HEK293 (cell line): ENCODE data around the gene METTL26.

ENCODE experiments used
- BCL11A ChIP-seq: fragments of 450-650 bp; formaldehyde crosslinking; IDR thresholded peaks from 2 replicates; pipeline ENCODE4 v1.5.1; 2016; ENCODE audit warnings: low read depth, missing biosample characterization, missing genetic modification characterization
- CTCF ChIP-seq: fragments of 450-650 bp; formaldehyde crosslinking; IDR thresholded peaks from 2 replicates; pipeline ENCODE4 v1.5.1; 2016; ENCODE audit warnings: missing biosample characterization, missing genetic modification characterization
- ELK4 ChIP-seq: IDR thresholded peaks from 2 replicates; pipeline ENCODE4 v1.6.1; 2011; ENCODE audit warnings: mild to moderate bottlenecking, low read depth, low read length, borderline replicate concordance
- MZF1 ChIP-seq: fragments of 450-650 bp; formaldehyde crosslinking; IDR thresholded peaks from 2 replicates; pipeline ENCODE4 v1.5.1; 2017; ENCODE audit warnings: missing biosample characterization, missing genetic modification characterization, borderline replicate concordance
- SALL2 ChIP-seq: fragments of 450-650 bp; formaldehyde crosslinking; IDR thresholded peaks from 2 replicates; pipeline ENCODE4 v1.5.0; 2017; ENCODE audit warnings: missing biosample characterization, mild to moderate bottlenecking, missing genetic modification characterization, borderline replicate concordance
- SCRT2 ChIP-seq: fragments of 450-650 bp; formaldehyde crosslinking; IDR thresholded peaks from 2 replicates; pipeline ENCODE4 v1.5.1; 2016; ENCODE audit warnings: missing biosample characterization, missing genetic modification characterization
- TRIM28 ChIP-seq: IDR thresholded peaks from 2 replicates; pipeline ENCODE4 v1.6.1; 2011; ENCODE audit warnings: low read length, control low read depth, borderline replicate concordance
- YY2 ChIP-seq: fragments of 450-650 bp; formaldehyde crosslinking; IDR thresholded peaks from 2 replicates; pipeline ENCODE4 v1.5.1; 2016; ENCODE audit warnings: missing biosample characterization, missing genetic modification characterization
- ZBTB17 ChIP-seq: fragments of 450-650 bp; formaldehyde crosslinking; IDR thresholded peaks from 2 replicates; pipeline ENCODE4 v1.5.1; 2016; ENCODE audit warnings: missing biosample characterization, missing genetic modification characterization
- ZFP37 ChIP-seq: fragments of 450-650 bp; formaldehyde crosslinking; IDR thresholded peaks from 2 replicates; pipeline ENCODE4 v1.5.1; 2016; ENCODE audit warnings: missing biosample characterization, missing genetic modification characterization
- ZIC2 ChIP-seq: fragments of 450-650 bp; formaldehyde crosslinking; IDR thresholded peaks from 2 replicates; pipeline ENCODE4 v1.5.1; 2016; ENCODE audit warnings: missing biosample characterization, missing genetic modification characterization
- ZNF292 ChIP-seq: fragments of 450-650 bp; formaldehyde crosslinking; IDR thresholded peaks from 2 replicates; pipeline ENCODE4 v1.5.1; 2016; ENCODE audit warnings: low read depth, missing biosample characterization, missing genetic modification characterization, borderline replicate concordance
- ZNF398 ChIP-seq: fragments of 450-650 bp; formaldehyde crosslinking; IDR thresholded peaks from 2 replicates; pipeline ENCODE4 v1.5.1; 2017; ENCODE audit warnings: missing biosample characterization, missing genetic modification characterization
- ZNF433 ChIP-seq: fragments of 450-650 bp; formaldehyde crosslinking; IDR thresholded peaks from 2 replicates; pipeline ENCODE4 v1.5.1; 2016; ENCODE audit warnings: missing biosample characterization, missing genetic modification characterization, low read depth
- ZNF580 ChIP-seq: fragments of 450-650 bp; formaldehyde crosslinking; IDR thresholded peaks from 2 replicates; pipeline ENCODE4 v1.5.1; 2016; ENCODE audit warnings: missing biosample characterization, missing genetic modification characterization
- ZNF639 ChIP-seq: fragments of 450-650 bp; formaldehyde crosslinking; IDR thresholded peaks from 2 replicates; pipeline ENCODE4 v1.5.1; 2016; ENCODE audit warnings: missing biosample characterization, missing genetic modification characterization
- ZNF843 ChIP-seq: fragments of 450-650 bp; formaldehyde crosslinking; IDR thresholded peaks from 2 replicates; pipeline ENCODE4 v1.5.1; 2016; ENCODE audit warnings: missing biosample characterization, missing genetic modification characterization
- TF ChIP-seq, protein P1 (sequence below): fragments of 450-650 bp; formaldehyde crosslinking; IDR thresholded peaks from 2 replicates; pipeline ENCODE4 v1.5.1; 2016; ENCODE audit warnings: missing biosample characterization, missing genetic modification characterization
- TF ChIP-seq, protein P2 (sequence below): fragments of 450-650 bp; formaldehyde crosslinking; IDR thresholded peaks from 2 replicates; pipeline ENCODE4 v1.5.1; 2016; ENCODE audit warnings: missing biosample characterization, missing genetic modification characterization
- TF ChIP-seq, protein P3 (sequence below): fragments of 450-650 bp; formaldehyde crosslinking; IDR thresholded peaks from 2 replicates; pipeline ENCODE4 v1.5.1; 2016; ENCODE audit warnings: missing biosample characterization, missing genetic modification characterization
- TF ChIP-seq, protein P4 (sequence below): fragments of 450-650 bp; formaldehyde crosslinking; IDR thresholded peaks from 2 replicates; pipeline ENCODE4 v1.5.1; 2016; ENCODE audit warnings: missing biosample characterization, missing genetic modification characterization

The METTL26 gene

GRCh38 chr16:636206-637080, at the start of gene METTL26 (continued):
- TF ChIP-seq, protein P1, sequence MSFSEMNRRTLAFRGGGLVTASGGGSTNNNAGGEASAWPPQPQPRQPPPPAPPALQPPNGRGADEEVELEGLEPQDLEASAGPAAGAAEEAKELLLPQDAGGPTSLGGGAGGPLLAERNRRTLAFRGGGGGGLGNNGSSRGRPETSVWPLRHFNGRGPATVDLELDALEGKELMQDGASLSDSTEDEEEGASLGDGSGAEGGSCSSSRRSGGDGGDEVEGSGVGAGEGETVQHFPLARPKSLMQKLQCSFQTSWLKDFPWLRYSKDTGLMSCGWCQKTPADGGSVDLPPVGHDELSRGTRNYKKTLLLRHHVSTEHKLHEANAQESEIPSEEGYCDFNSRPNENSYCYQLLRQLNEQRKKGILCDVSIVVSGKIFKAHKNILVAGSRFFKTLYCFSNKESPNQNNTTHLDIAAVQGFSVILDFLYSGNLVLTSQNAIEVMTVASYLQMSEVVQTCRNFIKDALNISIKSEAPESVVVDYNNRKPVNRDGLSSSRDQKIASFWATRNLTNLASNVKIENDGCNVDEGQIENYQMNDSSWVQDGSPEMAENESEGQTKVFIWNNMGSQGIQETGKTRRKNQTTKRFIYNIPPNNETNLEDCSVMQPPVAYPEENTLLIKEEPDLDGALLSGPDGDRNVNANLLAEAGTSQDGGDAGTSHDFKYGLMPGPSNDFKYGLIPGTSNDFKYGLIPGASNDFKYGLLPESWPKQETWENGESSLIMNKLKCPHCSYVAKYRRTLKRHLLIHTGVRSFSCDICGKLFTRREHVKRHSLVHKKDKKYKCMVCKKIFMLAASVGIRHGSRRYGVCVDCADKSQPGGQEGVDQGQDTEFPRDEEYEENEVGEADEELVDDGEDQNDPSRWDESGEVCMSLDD (tag by site-specific recombination): 0 out of 2 replicates have a peak, but pooled peaks have one; percentile 20
- peak; percentile 82 for TF ChIP-seq ZIC2 (tag by site-specific recombination)
- TF ChIP-seq ZNF433 (tag by site-specific recombination): no peak
- peak; percentile 62 for TF ChIP-seq ZNF580 (tag by site-specific recombination)
- TF ChIP-seq SALL2: no peak
- TF ChIP-seq, protein P2, sequence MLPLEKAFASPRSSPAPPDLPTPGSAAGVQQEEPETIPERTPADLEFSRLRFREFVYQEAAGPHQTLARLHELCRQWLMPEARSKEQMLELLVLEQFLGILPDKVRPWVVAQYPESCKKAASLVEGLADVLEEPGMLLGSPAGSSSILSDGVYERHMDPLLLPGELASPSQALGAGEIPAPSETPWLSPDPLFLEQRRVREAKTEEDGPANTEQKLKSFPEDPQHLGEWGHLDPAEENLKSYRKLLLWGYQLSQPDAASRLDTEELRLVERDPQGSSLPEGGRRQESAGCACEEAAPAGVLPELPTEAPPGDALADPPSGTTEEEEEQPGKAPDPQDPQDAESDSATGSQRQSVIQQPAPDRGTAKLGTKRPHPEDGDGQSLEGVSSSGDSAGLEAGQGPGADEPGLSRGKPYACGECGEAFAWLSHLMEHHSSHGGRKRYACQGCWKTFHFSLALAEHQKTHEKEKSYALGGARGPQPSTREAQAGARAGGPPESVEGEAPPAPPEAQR (tag by site-specific recombination): peak; percentile 56; the same call in 1 of the 2 replicates
- peak; percentile 94 for TF ChIP-seq ZNF639
- peak; percentile 72; the same call in 1 of the 2 replicates for TF ChIP-seq SCRT2
- no peak for TF ChIP-seq ZNF292
- TF ChIP-seq MZF1 (tag by site-specific recombination): 0 out of 2 replicates have a peak, but pooled peaks have one; percentile 44
- 0 out of 2 replicates have a peak, but pooled peaks have one; percentile 31 for TF ChIP-seq YY2 (tag by site-specific recombination)
- TF ChIP-seq ELK4: no peak
- TF ChIP-seq, protein P3, sequence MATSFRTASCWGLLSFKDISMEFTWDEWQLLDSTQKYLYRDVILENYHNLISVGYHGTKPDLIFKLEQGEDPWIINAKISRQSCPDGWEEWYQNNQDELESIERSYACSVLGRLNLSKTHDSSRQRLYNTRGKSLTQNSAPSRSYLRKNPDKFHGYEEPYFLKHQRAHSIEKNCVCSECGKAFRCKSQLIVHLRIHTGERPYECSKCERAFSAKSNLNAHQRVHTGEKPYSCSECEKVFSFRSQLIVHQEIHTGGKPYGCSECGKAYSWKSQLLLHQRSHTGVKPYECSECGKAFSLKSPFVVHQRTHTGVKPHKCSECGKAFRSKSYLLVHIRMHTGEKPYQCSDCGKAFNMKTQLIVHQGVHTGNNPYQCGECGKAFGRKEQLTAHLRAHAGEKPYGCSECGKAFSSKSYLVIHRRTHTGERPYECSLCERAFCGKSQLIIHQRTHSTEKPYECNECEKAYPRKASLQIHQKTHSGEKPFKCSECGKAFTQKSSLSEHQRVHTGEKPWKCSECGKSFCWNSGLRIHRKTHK (tag by site-specific recombination): no peak
- peak; percentile 69 for TF ChIP-seq ZNF398 (tag by site-specific recombination)
- peak; percentile 73 for TF ChIP-seq ZNF843 (tag by site-specific recombination)
- peak; percentile 79 for TF ChIP-seq ZFP37 (tag by site-specific recombination)
- TF ChIP-seq ZBTB17 (tag by site-specific recombination): peak; percentile 93
- peak; percentile 79 for TF ChIP-seq CTCF (tag by site-specific recombination)
- no peak for TF ChIP-seq BCL11A
- TF ChIP-seq TRIM28: no peak
- TF ChIP-seq, protein P4, sequence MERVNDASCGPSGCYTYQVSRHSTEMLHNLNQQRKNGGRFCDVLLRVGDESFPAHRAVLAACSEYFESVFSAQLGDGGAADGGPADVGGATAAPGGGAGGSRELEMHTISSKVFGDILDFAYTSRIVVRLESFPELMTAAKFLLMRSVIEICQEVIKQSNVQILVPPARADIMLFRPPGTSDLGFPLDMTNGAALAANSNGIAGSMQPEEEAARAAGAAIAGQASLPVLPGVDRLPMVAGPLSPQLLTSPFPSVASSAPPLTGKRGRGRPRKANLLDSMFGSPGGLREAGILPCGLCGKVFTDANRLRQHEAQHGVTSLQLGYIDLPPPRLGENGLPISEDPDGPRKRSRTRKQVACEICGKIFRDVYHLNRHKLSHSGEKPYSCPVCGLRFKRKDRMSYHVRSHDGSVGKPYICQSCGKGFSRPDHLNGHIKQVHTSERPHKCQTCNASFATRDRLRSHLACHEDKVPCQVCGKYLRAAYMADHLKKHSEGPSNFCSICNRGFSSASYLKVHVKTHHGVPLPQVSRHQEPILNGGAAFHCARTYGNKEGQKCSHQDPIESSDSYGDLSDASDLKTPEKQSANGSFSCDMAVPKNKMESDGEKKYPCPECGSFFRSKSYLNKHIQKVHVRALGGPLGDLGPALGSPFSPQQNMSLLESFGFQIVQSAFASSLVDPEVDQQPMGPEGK (tag by site-specific recombination): peak; percentile 88
